SK-N-SH (cell line): ENCODE measurements around the gene FAXDC2. TPM values are rescaled to one million over a fixed set of nuclear protein-coding genes. Genes with fewer than 3 reads are reported as not detected.

Source experiments
- CTCF ChIA-PET: fragments of 300-600, 350-600 bp; formaldehyde crosslinking; extraction: SDS; loops from one replicate; lab custom pipeline; 2021; lab: Yijun Ruan, JAX
- POLR2A ChIA-PET: fragments of 350-600 bp; sonication (Branson Sonifier 250); formaldehyde crosslinking; extraction: SDS; loops from one replicate; lab custom pipeline; 2020; ENCODE audit warnings: antibody characterized with exemption, inconsistent platforms; lab: Yijun Ruan, JAX
- DNase-seq: peaks from one replicate; pipeline ENCODE4 v3.0.0; 2012
- H2AFZ ChIP-seq: fragments of 200-600 bp; sonication (generic); 2 replicates; pipeline ENCODE4 v1.8.1; 2016; ENCODE audit warnings: antibody characterized with exemption, mild to moderate bottlenecking, low read depth
- H3F3A ChIP-seq: fragments of 200-600 bp; sonication (generic); replicated peaks from 2 replicates; pipeline ENCODE3; 2016; ENCODE audit warnings: antibody characterized with exemption, mild to moderate bottlenecking; ENCODE audit not compliant: insufficient read depth
- H3K27ac ChIP-seq, 2 experiments: fragments of 200-500 bp in 1 of 2; fragments of 200-600 bp in 1 of 2; sonication (Bioruptor generic) in 1 of 2; sonication (generic), shearing (Covaris generic) in 1 of 2; 2 replicates each; pipeline versions ENCODE4 v1.5.1 to v1.6.1; 2014 to 2016; ENCODE audit warnings: low read depth in 2 of 2, inconsistent platforms in 1 of 2, low read length in 1 of 2, mild to moderate bottlenecking in 1 of 2, mixed read lengths in 1 of 2
- H3K27me3 ChIP-seq: fragments of 200-600 bp; sonication (generic), shearing (Covaris generic); 2 replicates; pipeline ENCODE4 v1.6.1; 2016; ENCODE audit warnings: mixed run types; ENCODE audit not compliant: insufficient read depth
- H3K36me3 ChIP-seq, 2 experiments: fragments of 200-500 bp in 1 of 2; fragments of 200-600 bp in 1 of 2; sonication (Bioruptor generic) in 1 of 2; sonication (generic) in 1 of 2; replicated peaks in 1 of 2; 2 replicates each; pipeline versions ENCODE3 to v1.5.1; 2014 to 2016; ENCODE audit warnings: low read length in 1 of 2, mild to moderate bottlenecking in 1 of 2; ENCODE audit not compliant: insufficient read depth in 2 of 2, control insufficient read depth in 1 of 2
- H3K4me1 ChIP-seq, 2 experiments: fragments of 200-500 bp in 1 of 2; fragments of 200-600 bp in 1 of 2; sonication (Bioruptor generic) in 1 of 2; sonication (generic), shearing (Covaris generic) in 1 of 2; 2 replicates each; pipeline versions ENCODE4 v1.5.1 to v1.6.1; 2014 to 2016; ENCODE audit warnings: low read depth in 1 of 2, low read length in 1 of 2, mixed run types in 1 of 2; ENCODE audit not compliant: insufficient read depth in 2 of 2, control insufficient read depth in 1 of 2
- H3K4me2 ChIP-seq: fragments of 200-600 bp; sonication (generic), shearing (Covaris generic); 2 replicates; pipeline ENCODE4 v1.6.1; 2017; ENCODE audit warnings: mixed run types
- H3K4me3 ChIP-seq, 2 experiments: fragments of 200-500 bp in 1 of 2; fragments of 200-600 bp in 1 of 2; sonication (Bioruptor generic) in 1 of 2; sonication (generic), shearing (Covaris generic) in 1 of 2; 2 replicates each; pipeline versions ENCODE4 v1.5.1 to v1.8.1; 2014 to 2016; ENCODE audit warnings: low read depth in 2 of 2, inconsistent platforms in 1 of 2, low read length in 1 of 2, mild to moderate bottlenecking in 1 of 2, mixed read lengths in 1 of 2, moderate library complexity in 1 of 2
- H3K79me2 ChIP-seq: fragments of 200-600 bp; sonication (generic); 2 replicates; pipeline ENCODE4 v1.8.1; 2017; ENCODE audit warnings: mild to moderate bottlenecking; ENCODE audit not compliant: insufficient read depth
- H3K9ac ChIP-seq: fragments of 200-600 bp; sonication (generic); 2 replicates; pipeline ENCODE4 v1.6.1; 2017; ENCODE audit warnings: mixed run types
- H3K9me2 ChIP-seq: fragments of 200-600 bp; sonication (generic); 2 replicates; pipeline ENCODE4 v1.6.1; 2017; ENCODE audit warnings: mixed run types
- H3K9me3 ChIP-seq: fragments of 200-600 bp; sonication (generic); 2 replicates; pipeline ENCODE4 v1.6.1; 2017; ENCODE audit warnings: mixed run types, mild to moderate bottlenecking, moderate library complexity
- H4K20me1 ChIP-seq: fragments of 200-600 bp; sonication (generic); 2 replicates; pipeline ENCODE4 v1.6.1; 2017; ENCODE audit warnings: mild to moderate bottlenecking, mixed run types; ENCODE audit not compliant: insufficient read depth
- CTCF ChIP-seq: fragments of 200-600 bp; sonication (generic); IDR thresholded peaks from 2 replicates; pipeline ENCODE4 v1.6.1; 2017; ENCODE audit warnings: antibody characterized with exemption, mild to moderate bottlenecking, moderate library complexity
- EP300 ChIP-seq, 2 experiments: IDR thresholded peaks; 2 replicates each; pipeline versions ENCODE4 v1.4.0 to v1.6.1; 2012; ENCODE audit warnings: borderline replicate concordance in 1 of 2, low read depth in 1 of 2, low read length in 1 of 2
- FOXJ3 ChIP-seq: sonication (generic); formaldehyde crosslinking; IDR thresholded peaks from 2 replicates; pipeline ENCODE4 v1.5.1; 2020; ENCODE audit warnings: mild to moderate bottlenecking, missing genetic modification reagents
- GATA2 ChIP-seq: sonication (generic); formaldehyde crosslinking; IDR thresholded peaks from 2 replicates; pipeline ENCODE4 v1.5.0; 2020; ENCODE audit warnings: mild to moderate bottlenecking, missing genetic modification reagents
- JUND ChIP-seq: IDR thresholded peaks from 2 replicates; pipeline ENCODE4 v1.4.0; 2012
- RCOR1 ChIP-seq: fragments of 150-350 bp; IDR thresholded peaks from 2 replicates; pipeline ENCODE4 v1.6.1; 2017; ENCODE audit warnings: antibody characterized with exemption, low read length
- REST ChIP-seq: IDR thresholded peaks from 2 replicates; pipeline ENCODE4 v1.6.1; 2012; ENCODE audit warnings: mild to moderate bottlenecking, low read depth, low read length, moderate library complexity
- RFX5 ChIP-seq: IDR thresholded peaks from 2 replicates; pipeline ENCODE4 v1.6.1; 2012; ENCODE audit warnings: mild to moderate bottlenecking, improper control_type of control experiment, low read length
- RXRA ChIP-seq: IDR thresholded peaks from 2 replicates; pipeline ENCODE4 v1.4.0; 2012; ENCODE audit warnings: low read depth, mild to moderate bottlenecking, borderline replicate concordance
- TCF12 ChIP-seq: IDR thresholded peaks from 2 replicates; pipeline ENCODE4 v1.4.0; 2012
- USF2 ChIP-seq: fragments of 150-350 bp; IDR thresholded peaks from 2 replicates; pipeline ENCODE4 v1.6.1; 2017; ENCODE audit warnings: antibody characterized with exemption, low read length, low read depth, borderline replicate concordance
- ZBTB33 ChIP-seq: IDR thresholded peaks from 2 replicates; pipeline ENCODE4 v1.4.0; 2012; ENCODE audit warnings: low read depth, borderline replicate concordance
- WGBS: methylation state at CpG from one replicate; pipeline ENCODE4 v1.1.6; 2017; ENCODE audit warnings: low lambda C conversion rate; 5-methylcytosine and 5-hydroxymethylcytosine counted together
- polyA plus RNA-seq, 3 experiments: library from polyadenylated mRNA; depleted of rRNA; stranded (reverse); fragments of >200 nt; gene quantifications; 2 replicates each; pipeline ENCODE4 v1.2.3, GENCODE V29; 2012

Gene FAXDC2
- polyA plus RNA-seq, 1 of the 3 experiments (the other 2 are of a cell fraction) = 6.0 TPM

- CTCF ChIA-PET = interaction anchor here (1.2 kb wide), 1 partner anchor 16 kb away, joined by 3 read pairs; no protein-coding TSS in a partner anchor
- Histone ChIP-seq H3K4me1 (peaks cover 0 to 6% of the 10 kb centered on the region in 2 experiments; a peak in 2 of 4 replicates), H4K20me1 (no peaks in the 10 kb centered on the region), H3K27me3 (no peaks in the 10 kb centered on the region), H3K79me2 (peaks cover 32% of the 10 kb centered on the region; the same call in 1 of the 2 replicates), H3K9ac (no peak overlapping the region), H3K9me2 (no peaks in the 10 kb centered on the region), H3K4me2 (no peak overlapping the region), H3K36me3 (peaks cover 52 to 74% of the 10 kb centered on the region in 2 experiments), H3F3A (peaks cover 18% of the 10 kb centered on the region), H3K27ac (no peak overlapping the region), H3K9me3 (no peaks in the 10 kb centered on the region), H3K4me3 (no peak overlapping the region), H2AFZ (no peak overlapping the region)
- POLR2A ChIA-PET = interaction anchor here (0.8 kb wide), 1 partner anchor 13 kb away, joined by 3 read pairs; the partner anchor contains the start of gene CNOT8
- WGBS = 92% methylated on average over 4 of the region's 4 CpGs
- TF ChIP-seq CTCF = no peak
- no peak for TF ChIP-seq FOXJ3 (CRISPR knock-in tag)
- TF ChIP-seq USF2 = no peak
- TF ChIP-seq ZBTB33 = no peak
- no peak for TF ChIP-seq RFX5
- no peak for TF ChIP-seq JUND
- no peak for TF ChIP-seq EP300 (IDR thresholded peaks at IDR 0.05; ENCODE audit: borderline replicate concordance in 1 of 2, low read depth in 1 of 2, low read length in 1 of 2)
- no peak for TF ChIP-seq RXRA
- no peak for TF ChIP-seq REST
- TF ChIP-seq TCF12 = no peak
- TF ChIP-seq RCOR1 = no peak
- TF ChIP-seq GATA2 (CRISPR knock-in tag) = no peak
- no peak for DNase-seq
These were observed 21.3 kb upstream of the FAXDC2 start for GRCh38 chr5:154871734-154872133.
